Hepatocyte (in vitro differentiated cells): ENCODE measurements around the gene STK4.

Experiments
- EZH2 ChIP-seq: fragments of 200-600 bp; sonication (generic); IDR thresholded peaks from 2 replicates; pipeline ENCODE4 v1.6.1; 2016; ENCODE audit warnings: antibody characterized with exemption, mild to moderate bottlenecking, borderline replicate concordance
- EZH2phosphoT487 ChIP-seq: fragments of 200-600 bp; sonication (generic); IDR thresholded peaks from one replicate; pipeline ENCODE4 v1.6.1; 2018; ENCODE audit warnings: antibody characterized with exemption, mild to moderate bottlenecking, low read depth, moderate library complexity; ENCODE audit not compliant: unreplicated experiment, severe bottlenecking
- TF ChIP-seq, protein P1 (sequence below): fragments of 200-600 bp; sonication (generic); IDR thresholded peaks from 2 replicates; pipeline ENCODE4 v1.5.1; 2016; ENCODE audit warnings: antibody characterized with exemption, mild to moderate bottlenecking; ENCODE audit not compliant: poor library complexity

DNA sequence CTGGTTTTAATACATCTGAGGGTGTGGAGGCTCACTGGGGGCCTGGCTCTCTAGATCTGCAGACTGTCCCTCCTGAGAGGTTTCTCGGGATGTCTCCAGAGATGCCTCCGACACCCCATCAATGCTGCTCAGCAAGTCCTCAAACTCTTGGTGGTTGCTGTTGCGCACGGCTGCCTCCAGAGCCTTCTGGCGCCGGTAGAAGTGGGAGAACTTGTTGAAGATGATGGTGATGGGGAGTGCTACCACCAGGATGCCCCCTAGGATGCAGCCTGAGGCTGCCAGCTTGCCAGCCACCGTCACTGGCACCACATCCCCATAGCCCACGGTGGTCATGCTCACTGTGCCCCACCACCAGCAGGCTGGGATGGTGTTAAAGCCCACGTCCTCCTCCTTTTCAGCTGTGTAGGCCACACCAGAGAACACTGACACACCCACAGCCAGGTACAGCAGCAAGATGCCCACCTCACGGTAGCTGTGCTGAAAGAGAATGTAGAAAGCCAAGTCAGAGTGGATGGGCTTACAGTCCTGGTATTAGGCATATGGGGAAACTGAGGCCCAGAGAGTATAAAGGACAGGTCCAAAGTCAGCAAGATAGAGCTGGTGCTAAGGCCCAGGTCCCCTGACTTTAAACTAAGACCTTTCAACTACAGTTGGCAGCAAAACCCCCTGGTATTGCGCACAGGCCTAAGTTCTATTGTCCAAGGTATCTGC is 128.7 kb downstream of the STK4 start:
- no peak for TF ChIP-seq EZH2
- TF ChIP-seq, protein P1, sequence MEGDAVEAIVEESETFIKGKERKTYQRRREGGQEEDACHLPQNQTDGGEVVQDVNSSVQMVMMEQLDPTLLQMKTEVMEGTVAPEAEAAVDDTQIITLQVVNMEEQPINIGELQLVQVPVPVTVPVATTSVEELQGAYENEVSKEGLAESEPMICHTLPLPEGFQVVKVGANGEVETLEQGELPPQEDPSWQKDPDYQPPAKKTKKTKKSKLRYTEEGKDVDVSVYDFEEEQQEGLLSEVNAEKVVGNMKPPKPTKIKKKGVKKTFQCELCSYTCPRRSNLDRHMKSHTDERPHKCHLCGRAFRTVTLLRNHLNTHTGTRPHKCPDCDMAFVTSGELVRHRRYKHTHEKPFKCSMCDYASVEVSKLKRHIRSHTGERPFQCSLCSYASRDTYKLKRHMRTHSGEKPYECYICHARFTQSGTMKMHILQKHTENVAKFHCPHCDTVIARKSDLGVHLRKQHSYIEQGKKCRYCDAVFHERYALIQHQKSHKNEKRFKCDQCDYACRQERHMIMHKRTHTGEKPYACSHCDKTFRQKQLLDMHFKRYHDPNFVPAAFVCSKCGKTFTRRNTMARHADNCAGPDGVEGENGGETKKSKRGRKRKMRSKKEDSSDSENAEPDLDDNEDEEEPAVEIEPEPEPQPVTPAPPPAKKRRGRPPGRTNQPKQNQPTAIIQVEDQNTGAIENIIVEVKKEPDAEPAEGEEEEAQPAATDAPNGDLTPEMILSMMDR, result no peak
- TF ChIP-seq EZH2phosphoT487, result no peak
